ENCODE data around the gene MYOZ3.

The MYOZ3 gene

DNA sequence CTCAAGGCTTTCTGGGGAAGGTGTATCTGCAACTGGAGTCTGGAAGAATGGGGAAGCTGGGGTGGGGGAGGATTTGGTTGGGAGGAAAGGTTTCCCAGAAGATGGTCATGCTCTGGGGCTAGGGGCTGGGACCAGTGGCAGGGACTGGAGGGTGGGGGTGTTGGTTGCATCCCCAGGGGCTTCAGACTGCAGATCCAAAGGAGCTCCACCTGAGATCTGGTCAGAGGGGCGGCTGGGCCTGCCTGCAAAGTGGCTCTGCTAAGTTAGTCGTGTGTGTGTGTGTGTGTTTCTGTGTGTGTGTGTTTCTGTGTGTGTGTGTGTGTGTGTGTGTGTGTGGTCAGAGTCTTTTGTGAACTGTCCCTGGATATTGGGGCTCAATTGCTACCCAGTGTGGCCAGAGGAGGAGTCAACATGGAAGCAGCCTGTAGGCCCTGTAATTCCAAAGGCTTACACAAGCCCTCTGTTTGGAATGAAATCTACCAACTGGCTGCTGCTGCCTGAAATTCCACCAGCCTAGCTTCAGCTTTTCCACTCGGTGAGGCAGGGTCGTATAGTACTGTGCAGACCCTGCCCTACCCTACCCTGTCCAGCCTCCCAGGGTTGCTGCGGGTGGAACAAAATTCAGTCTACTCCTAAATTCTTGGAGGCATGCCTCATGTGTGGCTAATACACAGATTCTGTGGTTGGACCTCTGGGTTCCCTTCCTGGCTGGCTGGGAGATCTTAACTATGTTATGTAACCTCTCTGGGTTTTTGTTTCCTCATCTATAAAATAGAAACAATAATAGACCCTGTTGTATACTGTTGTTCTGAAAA is 33.1 kb upstream of the MYOZ3 start:
- DNase-seq (ENCODE audit: low read depth): no peak

DNA sequence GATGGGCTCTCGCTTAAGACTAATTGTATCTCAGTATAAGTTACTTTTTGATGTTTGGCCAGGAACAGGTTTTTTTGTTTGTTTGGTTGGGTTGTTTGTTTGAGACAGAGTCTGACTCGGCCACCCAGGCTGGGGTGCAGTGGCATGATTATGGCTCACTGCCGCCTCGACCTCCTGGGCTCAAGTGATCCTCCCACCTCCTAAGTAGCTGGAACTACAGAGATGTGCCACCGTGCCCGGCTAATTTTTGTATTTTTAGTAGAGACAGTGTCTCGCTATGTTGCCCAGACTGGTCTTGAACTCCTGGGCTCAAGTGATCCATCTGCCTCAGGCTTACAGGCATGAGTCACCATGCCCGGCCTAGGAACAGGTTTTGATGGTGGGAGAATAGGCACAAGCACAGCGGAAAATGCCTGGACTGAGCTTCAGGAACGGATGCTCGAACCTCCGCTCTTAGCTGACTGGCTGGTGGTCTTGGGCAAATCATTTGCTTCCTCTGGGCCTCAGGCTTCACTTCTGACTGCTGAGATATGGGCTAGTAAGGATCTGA is 32.0 kb upstream of the MYOZ3 start:
- DNase-seq (ENCODE audit: low read depth): no peak

DNA sequence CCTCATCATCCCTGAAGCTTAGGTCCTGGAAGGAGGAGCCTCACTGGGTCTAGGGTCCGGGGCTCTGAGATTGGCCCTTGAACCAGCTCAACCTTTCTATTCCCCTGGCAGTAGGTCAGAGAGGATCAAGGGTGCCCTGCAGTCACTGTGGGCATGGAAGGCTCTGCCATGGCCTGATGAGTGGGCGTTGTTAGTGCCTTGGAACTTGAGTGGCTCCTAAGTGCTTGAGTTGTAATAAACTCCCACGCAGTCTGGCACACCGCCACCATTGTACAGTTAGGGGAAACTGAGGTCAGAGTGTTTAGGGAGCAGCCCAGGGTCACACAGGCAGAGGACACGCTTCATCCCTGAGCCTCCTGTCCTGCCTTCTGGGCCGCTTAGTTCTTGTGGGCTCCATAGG is 31.0 kb upstream of the MYOZ3 start:
- DNase-seq (ENCODE audit: low read depth): no peak

DNA sequence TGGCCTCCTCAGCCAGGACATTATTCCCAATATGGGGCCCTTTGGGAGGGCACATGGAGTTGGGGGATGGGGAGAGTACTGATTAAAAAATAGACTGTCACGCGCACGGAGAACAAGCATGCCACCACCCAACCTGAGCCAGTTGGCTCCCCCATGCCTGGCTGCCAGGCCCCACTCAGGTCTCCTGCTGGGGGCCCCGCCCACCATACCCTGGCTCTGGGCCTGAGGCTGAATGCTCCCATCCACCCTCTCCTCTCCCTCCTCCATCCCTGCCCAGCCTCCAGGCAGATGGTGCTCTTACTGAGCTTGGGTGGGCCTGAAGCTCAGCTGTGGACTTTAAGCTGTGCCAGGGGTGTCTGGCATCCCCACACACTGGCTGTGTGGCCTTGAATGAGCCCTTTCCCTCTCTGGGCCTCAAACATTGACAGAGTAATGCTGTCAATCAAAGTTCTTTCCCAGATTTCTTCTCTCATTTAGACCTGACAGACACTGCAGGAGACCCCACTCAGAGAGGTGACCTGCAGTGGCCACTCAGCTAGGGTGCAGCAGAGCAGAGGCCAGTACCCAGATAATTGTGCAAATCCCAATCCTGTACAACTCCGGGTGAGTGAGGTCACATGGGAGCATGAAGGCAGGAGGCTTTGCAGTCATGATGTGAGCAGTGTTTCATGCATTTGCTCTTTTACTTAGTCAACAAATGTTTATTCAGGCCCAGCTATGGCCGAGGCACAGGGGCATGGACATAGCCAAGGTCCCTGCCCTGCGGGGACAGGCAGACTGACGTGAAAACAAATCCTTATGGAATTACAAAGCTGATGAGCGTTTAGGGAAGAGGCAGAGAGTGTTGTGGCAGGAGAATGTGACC is 30.4 kb upstream of the MYOZ3 start:
- no peak for DNase-seq (ENCODE audit: low read depth)

DNA sequence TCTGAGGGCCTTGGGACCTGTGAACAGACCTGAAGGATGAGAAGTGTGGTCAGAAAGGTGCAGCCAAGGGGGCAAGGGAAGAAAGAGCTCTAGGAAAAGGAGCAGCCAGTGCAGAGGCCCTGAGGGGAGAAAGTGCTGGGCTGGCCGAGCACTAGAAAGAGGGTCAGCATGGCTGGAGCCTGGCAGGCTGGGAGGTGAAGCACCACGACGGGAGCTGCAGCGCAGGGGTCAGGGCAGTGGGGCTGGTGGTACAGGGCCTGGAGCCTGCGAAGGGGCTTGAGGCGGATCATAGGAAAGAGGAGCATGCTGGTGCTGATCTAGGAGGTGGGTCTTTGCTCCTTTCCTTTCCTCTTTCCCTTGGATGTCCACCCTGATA is 29.7 kb upstream of the MYOZ3 start:
- no peak for DNase-seq (ENCODE audit: low read depth)

DNA sequence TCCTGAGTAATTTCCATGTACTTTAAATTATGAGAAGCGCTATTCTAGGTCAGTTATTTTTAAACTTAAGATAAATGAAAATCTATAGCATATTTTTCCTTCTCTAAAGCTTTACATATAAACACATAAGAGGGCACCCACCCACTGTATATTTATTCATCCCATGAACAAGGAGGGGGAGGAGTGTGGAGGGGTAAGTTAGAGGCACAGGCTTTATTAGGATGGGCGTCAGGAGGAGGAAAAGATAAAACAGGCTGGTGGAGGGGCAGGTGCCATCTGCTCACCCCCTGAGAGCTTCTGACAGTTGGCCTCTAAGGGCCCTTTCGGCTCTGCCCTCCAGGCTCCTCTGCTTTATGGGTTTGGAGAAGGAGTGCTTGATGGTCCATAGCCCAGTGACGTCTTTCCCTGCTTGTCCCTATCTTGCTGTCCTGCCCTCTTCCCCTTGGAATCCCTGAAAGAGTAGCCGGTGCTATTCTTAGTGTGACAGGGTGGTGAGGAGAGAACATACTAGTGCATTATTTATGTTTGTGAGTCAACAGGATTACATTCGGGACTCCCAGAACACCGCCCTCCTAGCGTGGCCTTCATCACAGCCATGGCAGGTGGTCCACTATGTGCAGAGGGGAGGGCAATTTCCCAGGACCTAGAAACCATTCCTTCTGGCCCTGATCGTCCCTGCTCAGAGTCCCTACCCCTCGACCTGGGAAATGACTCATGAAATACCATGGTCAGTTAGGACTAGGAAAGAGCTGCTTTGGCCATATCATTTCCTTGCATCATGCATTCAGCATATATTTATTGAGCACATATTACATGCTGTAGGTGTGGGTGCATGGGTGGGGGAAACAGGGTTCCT is 28.5 kb upstream of the MYOZ3 start:
- no peak for DNase-seq (ENCODE audit: low read depth)

DNA sequence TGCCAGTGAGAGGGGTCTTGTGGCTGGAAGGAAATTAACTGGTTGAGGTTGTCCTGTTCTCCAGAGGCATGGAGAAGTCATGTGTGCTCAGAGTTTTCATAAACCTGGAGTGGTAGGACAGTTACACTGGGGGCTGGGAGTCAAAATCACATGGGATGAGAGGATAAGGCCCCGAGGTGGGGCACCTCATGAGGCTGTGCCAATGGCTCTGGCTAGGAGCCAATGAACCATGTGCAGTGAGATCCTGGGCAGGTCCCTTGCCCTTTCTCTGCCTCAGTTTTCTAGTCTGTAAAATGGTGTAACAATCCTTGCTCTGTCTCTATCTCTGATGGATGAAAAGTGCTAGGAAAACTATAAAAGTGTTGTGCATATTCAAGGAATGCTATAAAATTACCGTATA is 27.6 kb upstream of the MYOZ3 start:
- no peak for DNase-seq (ENCODE audit: low read depth)

DNA sequence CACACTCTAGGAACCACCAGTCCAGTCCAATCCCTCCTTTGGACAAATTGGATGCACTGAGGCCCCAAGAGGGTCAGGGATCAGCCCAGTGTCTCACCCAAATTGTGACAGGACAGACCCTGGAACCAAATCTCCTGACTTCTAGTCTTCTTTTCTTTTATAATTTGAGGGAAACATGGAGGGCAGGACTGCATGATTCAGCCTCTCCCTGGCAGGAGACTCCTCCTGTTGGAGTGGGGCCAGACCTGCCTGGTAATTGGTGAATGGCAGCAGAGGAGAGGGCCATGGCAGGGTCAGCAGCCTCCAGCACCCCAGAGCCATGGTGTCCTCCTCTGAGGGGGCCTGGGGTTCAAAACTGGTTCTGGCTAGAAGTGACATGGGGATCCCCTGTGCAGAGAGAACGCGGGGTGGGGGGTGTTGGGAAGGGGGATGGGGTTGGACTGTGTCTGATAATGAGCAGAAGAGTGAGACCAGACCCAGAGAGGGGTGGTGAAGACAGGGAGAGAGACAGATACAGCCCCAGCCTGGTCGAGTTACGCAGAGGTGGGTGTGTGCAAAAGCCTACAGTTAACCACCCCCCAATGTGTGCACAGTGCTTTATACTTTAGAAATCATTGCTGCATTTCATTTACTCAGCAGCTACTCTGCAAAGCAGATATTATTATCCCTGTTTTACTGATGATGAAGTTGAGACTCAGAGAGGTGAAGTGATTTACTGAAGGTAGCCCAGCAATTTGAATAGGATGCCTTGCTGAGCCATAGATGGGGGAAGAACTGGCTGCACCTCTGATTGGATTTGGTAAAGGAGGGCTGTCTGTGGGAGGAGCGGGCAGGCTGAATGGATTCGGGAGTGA is 24.4 kb upstream of the MYOZ3 start:
- no peak for DNase-seq (ENCODE audit: low read depth)

DNA sequence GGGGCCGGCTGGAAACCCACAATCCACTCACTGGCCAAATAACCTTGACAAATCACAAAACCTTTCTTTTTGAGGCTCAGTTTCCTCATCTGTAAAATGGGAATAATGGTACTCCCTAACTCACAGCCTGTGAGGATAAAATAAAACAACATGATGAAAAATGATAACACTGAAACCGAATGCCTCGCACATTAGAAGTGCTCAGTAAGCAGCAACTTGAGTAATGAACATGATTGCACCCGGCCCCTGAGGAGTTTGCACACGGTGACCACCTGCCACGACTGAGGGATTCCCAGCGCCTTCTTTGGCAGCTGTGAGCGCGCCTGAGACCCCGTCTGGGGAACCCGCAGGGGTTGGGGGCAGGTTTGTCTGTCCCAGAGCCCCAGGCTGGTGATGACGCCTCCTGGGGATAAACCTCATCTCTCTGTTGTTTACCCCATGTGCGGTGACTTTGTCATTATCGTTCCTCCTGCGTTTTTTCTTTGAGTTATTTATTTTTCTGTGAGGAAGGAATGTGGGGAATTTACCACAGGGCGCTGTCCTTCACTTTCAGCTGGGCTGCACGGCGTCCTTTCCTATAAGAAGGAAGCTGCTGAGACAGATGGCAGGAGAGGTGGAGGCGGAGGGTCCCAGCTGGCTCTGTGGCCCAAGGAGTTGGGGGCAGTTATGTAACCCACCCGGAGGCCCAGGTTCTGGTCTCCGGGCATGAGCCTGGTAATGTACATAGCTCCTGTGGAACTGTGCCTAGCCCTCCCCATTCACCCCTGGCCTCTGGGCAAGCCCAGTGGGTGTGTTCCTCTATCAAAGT is 23.6 kb upstream of the MYOZ3 start:
- DNase-seq (ENCODE audit: low read depth): no peak

DNA sequence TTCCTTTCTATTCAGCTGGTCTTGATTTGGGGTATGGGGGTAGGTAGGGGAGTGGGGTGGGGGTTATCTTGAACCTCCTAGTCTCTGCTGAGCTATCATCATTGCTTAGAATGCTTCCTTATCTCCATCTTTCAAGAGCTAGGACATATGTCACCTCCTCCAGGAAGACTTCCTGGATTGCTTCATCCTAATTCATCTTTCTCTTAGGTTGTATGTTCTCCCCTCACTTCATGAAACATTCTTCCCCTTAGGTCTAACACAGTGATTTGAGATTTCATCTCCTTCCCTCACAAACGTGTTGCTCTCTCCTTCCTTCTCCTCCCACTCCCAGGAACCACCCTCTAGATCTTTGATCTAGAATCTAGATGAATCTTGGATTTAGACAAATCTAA is 23.0 kb upstream of the MYOZ3 start:
- no peak for DNase-seq (ENCODE audit: low read depth)

DNA sequence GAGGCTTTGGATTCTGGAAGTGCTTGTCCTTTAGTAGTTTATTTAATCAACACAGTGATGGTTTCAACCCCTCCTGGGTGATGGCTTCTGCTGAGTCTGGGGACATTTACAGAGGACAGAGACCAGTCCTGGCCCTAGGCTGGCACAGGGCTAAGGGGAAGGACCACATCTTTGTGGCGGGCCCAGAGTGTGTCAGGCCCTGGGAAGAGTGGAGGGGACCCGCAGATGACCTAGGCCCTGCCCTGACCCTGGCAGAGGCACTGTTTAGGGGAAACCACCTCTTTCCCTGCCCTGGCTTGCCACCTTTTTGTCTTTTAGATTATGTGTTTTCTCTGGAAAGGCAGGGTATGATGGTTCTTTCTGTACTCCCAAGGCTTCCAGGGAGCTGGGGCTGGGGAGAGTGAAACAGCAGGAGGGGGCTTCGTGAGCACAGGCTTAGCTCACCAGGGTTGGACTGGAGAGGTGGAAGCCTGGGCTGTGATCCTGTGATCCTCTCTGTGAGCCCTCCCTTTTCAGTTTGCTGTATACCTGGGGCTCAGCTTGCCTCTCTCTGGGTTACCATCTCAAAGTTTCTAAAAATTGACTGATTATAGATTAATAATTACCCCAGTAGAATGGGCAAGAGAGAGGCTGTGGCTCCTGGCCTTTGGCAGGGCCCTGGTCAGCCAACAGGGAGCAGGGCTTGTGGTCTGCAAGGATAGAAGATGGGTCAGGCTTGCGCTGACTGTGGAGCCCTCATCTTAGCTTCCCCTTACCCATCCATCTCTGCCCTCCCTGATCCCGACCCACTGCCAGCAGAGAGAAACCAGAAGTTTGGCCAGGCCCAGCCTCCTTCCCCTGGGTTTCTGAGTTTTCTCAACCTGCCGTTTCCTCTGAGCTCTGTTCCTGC is 22.3 kb upstream of the MYOZ3 start:
- no peak for DNase-seq (ENCODE audit: low read depth)

DNA sequence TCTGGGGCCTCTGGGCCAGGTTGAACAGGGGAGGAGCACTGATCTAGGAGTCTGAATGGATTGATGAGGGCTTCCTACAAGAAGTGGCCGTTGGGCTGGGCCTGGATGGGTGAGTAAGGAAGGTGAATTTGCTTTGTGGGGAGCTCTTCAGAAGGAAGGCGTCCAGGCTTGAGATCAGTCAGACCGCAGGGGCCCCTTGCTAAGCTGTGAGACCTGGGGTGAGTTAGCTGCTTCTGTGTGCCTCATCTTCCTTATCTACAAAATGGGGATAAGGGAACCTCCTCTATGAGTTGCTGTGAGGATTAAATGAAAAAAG is 21.7 kb upstream of the MYOZ3 start:
- no peak for DNase-seq (ENCODE audit: low read depth)

DNA sequence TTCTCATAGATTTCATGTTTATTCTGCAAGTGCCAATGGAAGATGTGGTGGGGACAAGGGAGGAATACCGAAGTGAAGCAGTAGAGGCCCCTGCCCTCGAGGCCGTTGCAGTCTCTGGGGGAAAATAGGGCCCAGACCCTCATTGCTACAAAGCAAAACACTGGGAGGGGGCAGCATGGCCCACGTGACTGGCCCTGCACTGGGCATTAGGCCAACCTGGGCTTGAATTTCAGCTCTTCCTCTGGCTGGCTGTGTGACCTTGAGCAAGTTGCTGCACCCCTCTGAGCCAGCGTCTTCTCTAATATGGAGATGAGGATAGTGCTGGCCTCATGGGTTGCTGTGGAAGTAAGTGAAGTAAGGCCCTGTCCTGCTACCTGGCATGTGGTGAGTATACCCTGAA is 21.3 kb upstream of the MYOZ3 start:
- no peak for DNase-seq (ENCODE audit: low read depth)

DNA sequence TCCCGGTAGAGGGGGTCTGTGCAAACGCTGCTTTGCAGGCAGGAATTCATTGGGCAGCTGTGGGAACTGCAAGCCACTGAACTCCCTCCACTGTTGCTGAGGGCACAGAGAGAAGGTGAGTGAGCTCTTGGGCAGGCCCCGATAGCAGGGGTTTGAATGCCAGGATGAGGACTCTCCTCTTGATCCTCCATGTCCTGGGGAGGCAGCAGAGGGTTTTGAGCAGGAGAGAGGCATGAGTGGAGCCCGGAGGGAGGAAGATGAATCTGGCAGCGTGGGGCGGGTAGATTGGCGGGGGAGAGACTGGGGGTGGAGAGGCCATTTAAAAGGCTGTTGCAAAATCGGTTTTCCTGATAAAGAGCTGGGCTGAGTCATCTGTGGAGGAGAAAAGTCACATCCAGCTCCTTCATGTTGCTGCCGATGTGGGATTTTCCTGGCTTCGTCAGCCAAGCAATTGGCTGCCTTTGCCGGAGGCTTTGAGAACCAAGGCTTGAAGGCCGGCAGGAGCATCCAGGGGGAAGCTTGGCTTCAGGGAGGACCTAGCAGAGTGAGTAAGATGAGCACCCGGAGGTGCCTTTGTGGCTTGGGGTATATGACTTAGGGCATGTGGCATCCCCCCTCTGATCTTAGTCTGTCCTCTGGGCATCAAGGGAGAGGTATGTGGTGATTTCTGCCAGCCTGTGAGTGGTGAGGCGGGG is 20.6 kb upstream of the MYOZ3 start, which contains the start of gene SYNPO:
Gene SYNPO (plus strand): TSS at position 350 of the 695 bp plus-strand sequence. CDS start 7,616 bp downstream, outside the sequence.
- no peak for DNase-seq (ENCODE audit: low read depth)

DNA sequence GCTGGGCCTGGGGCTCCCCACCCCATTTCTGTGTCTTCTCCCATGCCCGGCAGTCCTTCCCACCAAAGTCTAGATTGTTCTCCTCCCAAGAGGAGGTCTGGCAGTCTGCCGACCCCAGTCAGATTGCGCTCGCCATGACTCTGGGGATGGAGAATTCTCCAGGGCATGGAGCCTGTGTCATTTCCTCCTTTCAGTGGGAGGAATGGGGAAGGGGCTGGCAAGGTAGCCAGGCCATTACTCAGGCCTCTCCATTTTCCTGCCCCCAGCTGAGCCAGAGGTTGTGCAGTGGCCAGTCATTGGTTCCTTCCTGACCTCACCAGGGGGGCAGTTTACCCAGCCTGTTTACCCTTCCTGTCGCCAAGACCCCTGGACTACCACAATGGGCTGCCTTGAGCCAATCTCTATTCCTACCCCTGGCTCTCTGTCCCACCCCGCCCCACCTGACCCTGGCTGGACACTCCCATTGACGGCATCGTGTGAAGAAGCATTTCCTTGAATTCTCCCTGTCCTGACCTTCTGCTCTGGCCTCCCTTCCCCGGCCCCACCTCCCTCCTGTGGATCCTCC is 20.0 kb upstream of the MYOZ3 start:
- DNase-seq (ENCODE audit: low read depth): no peak

DNA sequence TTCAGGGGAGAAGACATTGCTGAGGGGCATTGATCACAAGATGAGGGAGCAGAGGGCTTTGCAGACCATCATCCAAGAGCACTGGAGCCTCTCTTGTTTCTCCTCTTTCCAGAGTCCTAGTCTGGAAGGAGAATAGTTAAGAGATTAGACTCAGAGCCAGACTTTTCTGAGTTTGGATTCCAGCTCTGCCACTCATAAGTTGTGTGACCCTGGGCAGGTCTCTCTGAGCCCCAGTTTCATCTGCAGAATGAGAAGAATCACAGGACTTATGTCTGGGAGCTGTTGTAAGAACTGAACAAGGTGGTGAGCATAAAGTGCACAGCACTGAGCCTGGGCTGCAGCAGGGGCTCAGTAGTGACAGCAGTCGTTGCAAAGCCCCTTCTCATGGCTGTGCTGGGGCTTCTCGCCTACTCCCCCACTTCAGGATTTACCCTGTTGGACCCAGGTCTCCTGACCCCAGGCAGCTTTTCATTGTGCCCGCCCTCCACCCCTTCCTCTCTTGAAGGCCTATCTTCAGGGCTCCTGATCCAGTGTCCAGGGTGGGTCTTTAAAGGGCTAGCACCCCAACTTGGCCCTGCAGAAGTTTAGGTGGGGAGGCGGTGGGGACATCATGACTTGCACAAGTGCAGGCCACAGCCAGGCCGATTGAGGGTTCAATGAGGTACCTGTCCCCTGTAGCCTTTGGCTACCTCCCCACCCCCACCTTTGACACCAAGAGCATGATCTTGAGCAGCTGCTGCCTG is 19.1 kb upstream of the MYOZ3 start:
- DNase-seq (ENCODE audit: low read depth): no peak

DNA sequence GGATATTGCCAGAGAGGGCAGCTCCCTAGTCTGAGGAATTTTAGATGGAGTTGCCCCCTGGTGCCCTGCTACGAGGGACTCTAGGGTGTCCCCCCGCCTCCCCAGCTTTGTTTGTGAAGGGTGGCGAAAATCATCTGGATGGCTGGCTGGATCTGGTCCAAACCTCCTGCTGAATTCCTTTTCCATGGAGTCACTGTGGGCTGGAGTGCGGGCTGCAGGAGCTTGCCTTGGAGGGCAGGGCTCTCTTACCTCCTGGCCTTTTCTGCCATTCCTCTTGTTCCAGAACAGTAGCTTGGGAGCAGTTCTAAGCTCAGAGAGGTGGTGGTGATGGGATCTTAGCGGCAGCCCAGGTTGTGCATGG is 18.5 kb upstream of the MYOZ3 start:
- no peak for DNase-seq (ENCODE audit: low read depth)
